H1 (cell line): ENCODE data around the gene C19orf25. TPM values are rescaled to one million over a fixed set of nuclear protein-coding genes. Genes with fewer than 3 reads are reported as not detected.

ENCODE experiments used
- ASH2L ChIP-seq: fragments of 200-600, 300-600 bp; sonication (generic); IDR thresholded peaks from one replicate; pipeline ENCODE4 v1.7.1; 2017; ENCODE audit warnings: low read length
- ATF2 ChIP-seq: IDR thresholded peaks from 2 replicates; pipeline ENCODE4 v1.6.1; 2012; ENCODE audit warnings: low read length, inconsistent platforms
- ATF3 ChIP-seq: IDR thresholded peaks from 2 replicates; pipeline ENCODE4 v1.6.1; 2011; ENCODE audit warnings: low read depth, mild to moderate bottlenecking, low read length; ENCODE audit not compliant: insufficient read depth
- BACH1 ChIP-seq: IDR thresholded peaks from 2 replicates; pipeline ENCODE4 v1.6.1; 2012; ENCODE audit warnings: low read length, improper control_type of control experiment
- CHD1 ChIP-seq: IDR thresholded peaks from 2 replicates; pipeline ENCODE4 v1.6.1; 2012; ENCODE audit warnings: low read depth, low read length, improper control_type of control experiment
- CREB1 ChIP-seq: IDR thresholded peaks from 2 replicates; pipeline ENCODE4 v1.6.1; 2012; ENCODE audit warnings: inconsistent platforms
- E2F6 ChIP-seq: IDR thresholded peaks from 2 replicates; pipeline ENCODE4 v1.6.1; 2012; ENCODE audit warnings: inconsistent platforms
- EP300 ChIP-seq, 2 experiments: IDR thresholded peaks; 1 replicate in 1 of 2; 2 replicates in 1 of 2; pipeline ENCODE4 v1.6.1; 2011 to 2012; ENCODE audit warnings: low read depth in 2 of 2, low read length in 2 of 2, mild to moderate bottlenecking in 2 of 2, borderline replicate concordance in 1 of 2, inconsistent platforms in 1 of 2, moderate library complexity in 1 of 2
- FOSL1 ChIP-seq: IDR thresholded peaks from 2 replicates; pipeline ENCODE4 v1.6.1; 2011; ENCODE audit warnings: mild to moderate bottlenecking, low read depth, low read length, moderate library complexity; ENCODE audit not compliant: insufficient read depth
- GTF2F1 ChIP-seq: IDR thresholded peaks from 2 replicates; pipeline ENCODE4 v1.6.1; 2012; ENCODE audit warnings: low read depth, low read length, improper control_type of control experiment, borderline replicate concordance
- HDAC6 ChIP-seq: IDR thresholded peaks from one replicate; pipeline ENCODE4 v1.7.1; 2012; ENCODE audit warnings: low read depth, mild to moderate bottlenecking, inconsistent platforms, low read length, moderate library complexity
- NANOG ChIP-seq: IDR thresholded peaks from 2 replicates; pipeline ENCODE4 v1.6.1; 2011; ENCODE audit warnings: low read length, low read depth, mild to moderate bottlenecking, inconsistent platforms; ENCODE audit not compliant: insufficient read depth, poor library complexity, severe bottlenecking
- PHF8 ChIP-seq: fragments of 200-600 bp; sonication (generic); conservative IDR thresholded peaks from 2 replicates; pipeline ENCODE4 v1.7.1; 2012; ENCODE audit warnings: low read depth, mild to moderate bottlenecking, inconsistent platforms, low read length, moderate library complexity
- RBBP5 ChIP-seq: IDR thresholded peaks from 2 replicates; pipeline ENCODE4 v1.7.1; 2012; ENCODE audit warnings: low read depth, mild to moderate bottlenecking, inconsistent platforms, low read length, moderate library complexity, borderline replicate concordance
- RFX5 ChIP-seq: IDR thresholded peaks from 2 replicates; pipeline ENCODE4 v1.6.1; 2011; ENCODE audit warnings: low read depth, low read length, improper control_type of control experiment, borderline replicate concordance
- SRF ChIP-seq: IDR thresholded peaks from 2 replicates; pipeline ENCODE4 v1.6.1; 2011; ENCODE audit warnings: mild to moderate bottlenecking, low read depth, low read length, moderate library complexity
- TAF7 ChIP-seq: optimal IDR thresholded peaks from 2 replicates; pipeline ENCODE3; 2011; ENCODE audit warnings: low read depth, mild to moderate bottlenecking, inconsistent platforms, low read length, moderate library complexity, borderline replicate concordance
- TCF12 ChIP-seq: IDR thresholded peaks from 2 replicates; pipeline ENCODE4 v1.6.1; 2011; ENCODE audit warnings: low read depth, mild to moderate bottlenecking, low read length
- YY1 ChIP-seq: IDR thresholded peaks from 2 replicates; pipeline ENCODE4 v1.6.1; 2011; ENCODE audit warnings: low read depth, mild to moderate bottlenecking, low read length
- ZNF274 ChIP-seq: IDR thresholded peaks from 2 replicates; pipeline ENCODE4 v1.7.0; 2012; ENCODE audit warnings: low read length, borderline replicate concordance; ENCODE audit errors: extremely low read depth
- polyA plus RNA-seq, 7 experiments: library from polyadenylated mRNA; depleted of rRNA in 3 of 7; stranded (reverse) in 5 of 7; unstranded in 2 of 7; fragments of >200 nt in 5 of 7; fragments of 200-250 nt in 2 of 7; gene quantifications; 1 replicate in 5 of 7; 2 replicates in 1 of 7; 4 replicates in 1 of 7; pipeline versions ENCODE4 v1.2.1 to v1.2.3, GENCODE V29; 2011 to 2013; ENCODE audit warnings: missing spikeins in 2 of 7, mixed read lengths in 2 of 7
- total RNA-seq: library from RNA; stranded (reverse); fragmentation: NEBNext Ultra II Directional; extraction: Animal tissue kit (Norgen Biotek cat#: 25700); gene quantifications from 2 replicates; pipeline ENCODE4 v1.2.1, GENCODE V29; 2021

The C19orf25 gene
- total and polyA plus RNA-seq, 2 of the 8 experiments (the other 6 are each of a cell fraction or from before 2014, with no cell fraction given) = 41.3 to 67.4 TPM

GRCh38 chr19:1438035-1438932 lies 40.7 kb downstream of the C19orf25 start, which contains the start of gene RPS15 (continued):
- TF ChIP-seq ATF3 (no peak), ZNF274 (no peak), ASH2L (no peak), YY1 (peak; percentile 82), BACH1 (peak; percentile 24), NANOG (peak; percentile 7), TAF7 (peak; percentile 99), ATF2 (no peak; the same call in 1 of the 2 replicates), SRF (no peak), HDAC6 (no peak), FOSL1 (no peak), GTF2F1 (peak; percentile 84; the same call in 1 of the 2 replicates), RBBP5 (peak; percentile 42; the same call in 1 of the 2 replicates), PHF8 (peak; percentile 99), EP300 (IDR thresholded peaks at IDR 0.05; ENCODE audit: borderline replicate concordance in 1 of 2, low read depth in 2 of 2, low read length in 2 of 2) (no peak), TCF12 (no peak), RFX5 (no peak), CREB1 (peak; percentile 81), E2F6 (peak; percentile 19; the same call in 1 of the 2 replicates), CHD1 (no peak)
